ENCODE measurements around the gene TNFRSF6B.
A peak's percentile ranks its signal among the peaks of the same experiment; 100 is the strongest.
"Not testable (repeated sequence)": the region's sequence is repeated elsewhere in the genome, so short reads cannot be mapped to it uniquely, and the experiment has no call there.

The TNFRSF6B gene

DNA sequence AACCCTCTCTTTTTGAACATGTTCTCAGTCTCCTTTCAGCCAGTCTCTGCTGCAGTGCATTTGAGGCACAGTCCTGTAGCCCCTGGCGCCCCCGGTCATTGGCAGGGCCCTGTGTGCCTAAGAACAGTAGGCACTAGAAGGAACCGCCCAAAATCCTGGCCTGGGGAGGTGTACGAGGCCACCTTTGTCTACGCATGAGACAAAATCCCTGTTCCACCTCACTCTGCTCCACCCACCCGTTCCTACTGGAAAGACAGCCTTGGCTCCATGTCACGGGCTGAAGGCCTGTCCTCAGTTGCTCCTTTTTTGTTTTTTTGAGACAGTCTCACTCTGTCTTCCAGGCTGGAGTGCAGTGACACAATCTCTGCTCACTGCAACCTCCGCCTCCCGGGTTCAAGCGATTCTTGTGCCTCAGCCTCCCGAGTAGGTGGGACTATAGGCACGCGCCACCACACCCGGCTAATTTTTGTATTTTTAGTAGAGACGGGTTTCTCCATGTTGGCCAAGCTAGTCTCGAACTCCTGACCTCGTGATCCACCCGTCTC, 33.8 kb downstream of the TNFRSF6B start:
- H3K4me1 ChIP-seq (ENCODE audit: control insufficient read depth, insufficient read depth, low read length): not testable (repeated sequence)
- H3K36me3 ChIP-seq (ENCODE audit: control insufficient read depth, insufficient read depth, low read length): peaks cover 28% of the 10 kb centered on the region

DNA sequence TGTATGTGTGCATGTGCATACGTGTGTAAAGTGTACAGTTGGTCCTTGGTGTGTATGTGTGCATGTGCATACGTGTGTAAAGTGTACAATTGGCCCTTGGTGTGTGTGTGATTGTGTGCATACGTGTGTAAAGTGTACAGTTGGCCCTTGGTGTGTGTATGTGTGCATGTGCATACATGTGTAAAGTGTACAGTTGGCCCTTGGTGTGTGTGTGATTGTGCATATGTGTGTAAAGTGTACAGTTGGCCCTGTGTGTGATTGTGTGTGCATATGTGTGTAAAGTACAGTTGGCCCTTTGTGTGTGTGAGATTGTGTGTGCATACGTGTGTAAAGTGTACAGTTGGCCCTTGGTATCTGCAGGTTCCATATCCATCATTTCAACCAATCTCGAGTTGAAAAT, 35.0 kb downstream of the TNFRSF6B start:
- Histone ChIP-seq H3K4me1 (ENCODE audit: control insufficient read depth, insufficient read depth, low read length) (no peaks in the 10 kb centered on the region), H3K36me3 (ENCODE audit: control insufficient read depth, insufficient read depth, low read length) (peaks cover 38% of the 10 kb centered on the region), H3K9me3 (ENCODE audit: control insufficient read depth, insufficient read depth, low read length) (no peaks in the 10 kb centered on the region), H3K9ac (ENCODE audit: low read depth, low read length) (no peak overlapping the region), H3K27ac (ENCODE audit: low read depth, low read length) (no peak overlapping the region), H3K27me3 (ENCODE audit: control insufficient read depth, insufficient read depth, low read length) (no peaks in the 10 kb centered on the region), H3K4me3 (ENCODE audit: low read depth, low read length) (no peak overlapping the region)

More for the DNA sequence above, 33.8 kb downstream of the TNFRSF6B start:
- H3K4me3 ChIP-seq (ENCODE audit: low read depth, low read length); H3K27me3 ChIP-seq (ENCODE audit: control insufficient read depth, insufficient read depth, low read length); H3K9ac ChIP-seq (ENCODE audit: low read depth, low read length); H3K9me3 ChIP-seq (ENCODE audit: control insufficient read depth, insufficient read depth, low read length); H3K27ac ChIP-seq (ENCODE audit: low read depth, low read length): not testable (repeated sequence)

DNA sequence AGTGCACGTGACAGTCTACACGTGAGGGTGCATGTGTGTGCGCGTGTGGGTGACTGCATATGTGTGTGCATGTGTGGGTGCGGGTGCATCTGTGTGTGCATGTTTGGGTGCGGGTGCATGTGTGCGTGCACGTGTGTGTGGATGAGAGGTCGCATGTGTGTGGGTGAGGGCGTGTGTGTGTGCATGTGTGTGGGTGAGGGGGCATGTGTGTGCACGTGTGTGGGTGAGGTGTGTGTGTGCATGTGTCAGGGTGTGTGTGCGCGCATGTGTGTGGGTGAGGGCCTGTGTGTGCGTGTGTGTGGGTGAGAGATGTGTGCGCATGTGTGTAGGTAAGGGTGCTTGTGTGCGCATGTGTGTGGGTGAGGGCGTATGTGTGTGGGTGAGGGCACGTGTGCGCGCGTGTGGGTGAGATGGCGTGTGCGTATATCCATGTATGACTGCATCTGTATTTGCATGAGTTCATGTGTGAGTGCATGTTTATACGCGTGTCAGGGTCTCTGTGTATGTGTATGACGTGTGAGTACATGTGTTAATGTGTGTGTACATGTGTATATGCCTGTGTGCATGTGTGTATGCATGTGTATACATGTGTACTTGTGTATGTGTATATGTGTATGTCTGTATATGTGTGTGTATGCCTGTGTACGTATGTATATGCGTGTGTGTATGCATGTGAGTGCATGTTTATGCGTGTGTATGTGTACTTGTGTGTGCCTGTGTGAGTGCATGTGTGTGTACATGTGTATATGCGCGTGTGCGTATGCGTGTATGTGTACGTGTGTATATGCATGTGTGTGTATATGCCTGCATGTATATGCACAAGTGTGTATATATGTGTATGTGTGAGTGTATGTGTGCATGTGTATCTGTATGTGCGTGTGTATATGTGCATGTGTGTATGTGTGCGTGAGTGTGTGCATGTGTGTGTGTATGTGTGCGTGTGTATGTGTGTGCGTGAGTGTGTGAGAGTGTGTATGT, 36.0 kb downstream of the TNFRSF6B start:
- Histone ChIP-seq H3K36me3 (ENCODE audit: control insufficient read depth, insufficient read depth, low read length) (peaks cover 38% of the 10 kb centered on the region), H3K27me3 (ENCODE audit: control insufficient read depth, insufficient read depth, low read length) (no peaks in the 10 kb centered on the region), H3K27ac (ENCODE audit: low read depth, low read length) (no peak overlapping the region), H3K9me3 (ENCODE audit: control insufficient read depth, insufficient read depth, low read length) (no peaks in the 10 kb centered on the region), H3K4me3 (ENCODE audit: low read depth, low read length) (no peak overlapping the region), H3K9ac (ENCODE audit: low read depth, low read length) (no peak overlapping the region), H3K4me1 (ENCODE audit: control insufficient read depth, insufficient read depth, low read length) (no peaks in the 10 kb centered on the region; the same call in 1 of the 2 replicates)

DNA sequence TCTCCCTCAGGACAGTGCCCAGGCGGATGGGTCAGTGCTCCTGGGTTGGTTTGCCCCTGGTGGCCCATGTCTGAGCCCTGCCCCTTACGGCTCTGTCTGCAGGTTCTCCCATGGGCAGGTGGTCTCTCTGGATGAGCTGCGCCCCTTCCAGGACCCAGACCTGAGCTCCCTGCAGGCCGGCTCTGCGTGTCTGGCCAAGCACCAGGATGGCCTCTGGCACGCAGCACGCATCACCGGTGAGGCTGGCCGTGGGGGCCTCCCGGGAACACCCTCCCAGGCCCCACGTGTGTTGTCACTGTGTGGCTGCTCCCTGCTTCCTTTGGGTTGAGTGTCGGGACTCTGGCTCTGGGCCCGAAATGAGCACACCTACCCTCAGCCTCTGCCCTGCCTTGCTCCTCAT, 36.7 kb downstream of the TNFRSF6B start:
- Histone ChIP-seq H3K4me3 (ENCODE audit: low read depth, low read length) (no peak overlapping the region), H3K36me3 (ENCODE audit: control insufficient read depth, insufficient read depth, low read length) (peaks cover 38% of the 10 kb centered on the region), H3K27ac (ENCODE audit: low read depth, low read length) (no peak overlapping the region)

DNA sequence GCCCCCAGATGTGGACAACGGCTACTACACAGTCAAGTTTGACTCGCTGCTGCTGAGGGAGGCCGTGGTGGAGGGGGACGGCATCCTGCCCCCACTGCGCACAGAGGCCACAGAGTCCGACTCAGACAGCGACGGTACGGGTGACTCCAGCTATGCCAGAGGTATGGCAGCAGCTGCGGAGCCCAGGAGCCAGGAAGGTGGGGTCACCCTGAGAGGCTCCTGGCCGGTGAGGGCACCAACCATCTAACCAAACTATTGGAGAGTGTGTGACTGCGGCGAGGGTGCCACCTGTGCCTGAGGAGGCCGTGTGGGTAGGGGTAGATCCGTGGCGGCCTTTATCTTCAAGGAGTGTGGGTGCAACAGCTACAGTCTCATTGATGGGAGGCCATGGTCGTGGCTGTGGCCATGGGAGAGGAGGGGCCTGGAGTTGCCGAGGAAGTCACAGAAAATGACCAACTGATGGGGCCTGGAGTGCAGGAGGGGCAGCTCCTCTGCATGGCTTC, 37.2 kb downstream of the TNFRSF6B start:
- no peak overlapping the region for H3K27ac ChIP-seq (ENCODE audit: low read depth, low read length)
- H3K4me1 ChIP-seq (ENCODE audit: control insufficient read depth, insufficient read depth, low read length): peaks cover 5% of the 10 kb centered on the region; the same call in 1 of the 2 replicates
- H3K36me3 ChIP-seq (ENCODE audit: control insufficient read depth, insufficient read depth, low read length): peaks cover 38% of the 10 kb centered on the region

More for the DNA sequence above, 36.7 kb downstream of the TNFRSF6B start:
- Histone ChIP-seq H3K4me1 (ENCODE audit: control insufficient read depth, insufficient read depth, low read length) (no peaks in the 10 kb centered on the region; the same call in 1 of the 2 replicates), H3K9ac (ENCODE audit: low read depth, low read length) (no peak overlapping the region), H3K9me3 (ENCODE audit: control insufficient read depth, insufficient read depth, low read length) (no peaks in the 10 kb centered on the region), H3K27me3 (ENCODE audit: control insufficient read depth, insufficient read depth, low read length) (no peaks in the 10 kb centered on the region)

DNA sequence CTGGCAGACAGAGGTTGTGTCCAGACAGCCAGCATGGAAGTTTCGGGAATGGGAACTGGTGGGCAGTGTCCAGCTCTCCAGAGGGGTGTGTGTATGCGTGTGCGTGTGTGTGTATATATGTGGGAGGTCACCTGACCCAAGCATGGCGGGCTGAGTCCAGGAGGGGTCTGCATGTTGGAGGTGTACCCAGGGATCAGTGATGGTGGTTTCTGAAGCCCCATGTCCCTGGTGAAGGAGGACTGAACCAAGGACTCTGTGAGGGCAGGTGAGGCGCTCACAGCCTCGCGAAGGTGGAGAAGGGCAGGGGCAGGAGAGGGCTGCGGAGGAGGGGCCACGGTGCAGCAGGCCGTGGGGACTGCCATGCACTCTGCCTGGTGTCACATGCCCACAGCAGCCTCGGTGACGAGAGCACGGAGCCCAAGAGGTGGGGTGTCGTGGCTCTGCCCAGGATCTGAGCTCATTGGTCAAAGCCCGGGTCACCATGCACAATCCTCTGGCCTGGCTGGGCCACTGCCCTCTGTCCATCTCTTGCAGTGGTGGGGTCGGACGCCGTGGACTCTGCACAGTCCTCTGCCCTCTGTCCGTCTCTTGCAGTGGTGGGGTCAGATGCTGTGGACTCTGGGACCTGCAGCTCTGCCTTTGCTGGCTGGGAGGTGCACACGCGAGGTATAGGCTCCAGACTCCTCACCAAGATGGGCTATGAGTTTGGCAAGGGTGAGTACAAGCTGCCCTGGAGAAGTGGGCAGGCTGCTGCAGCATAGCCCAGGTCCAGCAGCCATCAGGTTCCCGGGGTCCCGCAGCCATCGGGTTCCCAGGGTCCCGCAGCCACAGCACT, 37.9 kb downstream of the TNFRSF6B start:
- peaks cover 38% of the 10 kb centered on the region for H3K36me3 ChIP-seq (ENCODE audit: control insufficient read depth, insufficient read depth, low read length)
- no peak overlapping the region for H3K27ac ChIP-seq (ENCODE audit: low read depth, low read length)
- H3K9me3 ChIP-seq (ENCODE audit: control insufficient read depth, insufficient read depth, low read length): no peaks in the 10 kb centered on the region
- no peak overlapping the region for H3K9ac ChIP-seq (ENCODE audit: low read depth, low read length)
- H3K4me3 ChIP-seq (ENCODE audit: low read depth, low read length): no peak overlapping the region
- H3K4me1 ChIP-seq (ENCODE audit: control insufficient read depth, insufficient read depth, low read length): peaks cover 6% of the 10 kb centered on the region; the same call in 1 of the 2 replicates
- no peaks in the 10 kb centered on the region for H3K27me3 ChIP-seq (ENCODE audit: control insufficient read depth, insufficient read depth, low read length)

More for the DNA sequence above, 37.2 kb downstream of the TNFRSF6B start:
- Histone ChIP-seq H3K4me3 (ENCODE audit: low read depth, low read length) (no peak overlapping the region), H3K9me3 (ENCODE audit: control insufficient read depth, insufficient read depth, low read length) (no peaks in the 10 kb centered on the region), H3K27me3 (ENCODE audit: control insufficient read depth, insufficient read depth, low read length) (no peaks in the 10 kb centered on the region), H3K9ac (ENCODE audit: low read depth, low read length) (no peak overlapping the region)

DNA sequence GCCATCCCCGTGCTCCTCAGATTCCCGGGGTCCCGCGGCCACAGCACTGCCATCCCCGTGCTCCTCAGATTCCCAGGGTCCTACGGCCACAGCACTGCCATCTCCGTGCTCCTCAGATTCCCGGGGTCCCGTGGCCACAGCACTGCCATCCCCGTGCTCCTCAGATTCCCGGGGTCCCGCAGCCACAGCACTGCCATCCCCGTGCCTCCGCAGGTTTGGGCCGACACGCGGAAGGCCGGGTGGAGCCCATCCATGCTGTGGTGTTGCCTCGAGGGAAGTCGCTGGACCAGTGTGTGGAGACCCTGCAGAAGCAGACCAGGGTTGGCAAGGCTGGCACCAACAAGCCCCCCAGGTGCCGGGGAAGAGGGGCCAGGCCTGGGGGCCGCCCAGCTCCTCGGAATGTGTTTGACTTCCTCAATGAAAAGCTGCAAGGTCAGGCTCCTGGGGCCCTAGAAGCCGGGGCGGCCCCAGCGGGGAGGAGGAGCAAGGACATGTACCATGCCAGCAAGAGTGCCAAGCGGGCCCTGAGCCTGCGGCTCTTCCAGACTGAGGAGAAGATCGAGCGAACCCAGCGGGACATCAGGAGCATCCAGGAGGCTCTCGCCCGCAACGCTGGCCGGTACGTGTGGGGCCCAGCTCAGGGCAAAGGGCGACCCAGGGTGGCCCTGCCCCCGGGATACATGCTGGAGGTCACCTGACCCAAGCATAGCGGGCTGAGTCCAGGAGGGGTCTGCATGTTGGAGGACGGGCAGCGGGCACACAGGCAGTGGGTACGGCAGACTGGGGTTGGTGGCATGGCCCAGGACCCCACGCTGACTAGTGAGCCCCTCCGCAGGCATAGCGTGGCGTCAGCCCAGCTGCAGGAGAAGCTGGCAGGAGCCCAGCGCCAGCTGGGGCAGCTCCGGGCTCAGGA, 38.8 kb downstream of the TNFRSF6B start:
- Histone ChIP-seq H3K27me3 (ENCODE audit: control insufficient read depth, insufficient read depth, low read length) (no peaks in the 10 kb centered on the region), H3K4me1 (ENCODE audit: control insufficient read depth, insufficient read depth, low read length) (peaks cover 6% of the 10 kb centered on the region; the same call in 1 of the 2 replicates), H3K9ac (ENCODE audit: low read depth, low read length) (no peak overlapping the region), H3K27ac (ENCODE audit: low read depth, low read length) (no peak overlapping the region), H3K4me3 (ENCODE audit: low read depth, low read length) (no peak overlapping the region), H3K9me3 (ENCODE audit: control insufficient read depth, insufficient read depth, low read length) (no peaks in the 10 kb centered on the region), H3K36me3 (ENCODE audit: control insufficient read depth, insufficient read depth, low read length) (peaks cover 33% of the 10 kb centered on the region)

DNA sequence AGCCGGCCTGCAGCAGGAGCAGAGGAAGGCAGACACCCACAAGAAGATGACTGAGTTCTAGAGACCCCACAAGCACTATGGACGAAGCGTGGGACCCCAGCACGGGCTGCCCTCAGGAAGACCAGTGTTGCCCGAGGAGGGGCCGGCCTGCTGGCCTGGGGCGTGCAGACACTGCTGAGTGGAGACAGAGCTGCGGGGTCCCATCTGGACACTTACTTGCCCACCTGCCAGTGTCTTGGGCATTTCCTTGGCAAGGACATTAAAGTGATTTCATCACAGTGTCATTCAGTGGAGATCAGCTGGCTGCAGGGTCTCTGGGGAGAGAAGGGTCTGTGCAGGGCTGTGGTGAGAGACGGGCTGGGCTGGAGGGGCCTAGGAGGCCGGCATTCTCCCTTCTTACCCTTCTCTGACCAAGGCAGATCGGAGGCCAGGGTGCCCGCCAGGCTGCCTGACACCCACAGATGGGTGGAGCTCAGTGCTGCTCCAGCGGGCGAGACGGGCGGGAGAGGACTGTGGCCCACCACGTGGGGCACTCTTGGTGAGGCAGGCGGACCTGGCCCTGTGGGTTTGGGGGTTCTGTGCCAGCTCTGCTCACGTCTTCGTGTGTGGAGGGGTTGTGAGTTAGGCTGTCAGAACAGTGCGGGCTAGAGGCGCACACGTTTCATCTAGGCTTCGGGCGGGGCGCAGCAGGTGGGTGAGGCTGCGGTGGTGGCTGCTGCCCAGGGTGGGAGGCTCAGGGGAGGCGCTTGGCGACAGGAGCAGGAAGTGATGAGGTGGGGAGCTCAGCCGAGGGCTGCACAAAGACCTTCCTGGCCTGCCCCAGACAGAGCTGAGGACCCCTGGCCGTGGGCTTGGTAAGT, 39.6 kb downstream of the TNFRSF6B start, which contains the start of gene LIME1:
TSS of gene LIME1 (plus strand) at position 806 of the 860 bp plus-strand sequence. CDS start 886 bp downstream, outside the sequence.
- Histone ChIP-seq H3K27me3 (ENCODE audit: control insufficient read depth, insufficient read depth, low read length) (no peaks in the 10 kb centered on the region), H3K36me3 (ENCODE audit: control insufficient read depth, insufficient read depth, low read length) (peaks cover 33% of the 10 kb centered on the region), H3K27ac (ENCODE audit: low read depth, low read length) (no peak within 1 kb of the TSS), H3K4me1 (ENCODE audit: control insufficient read depth, insufficient read depth, low read length) (peaks cover 8% of the 10 kb centered on the region; the same call in 1 of the 2 replicates), H3K9me3 (ENCODE audit: control insufficient read depth, insufficient read depth, low read length) (no peaks in the 10 kb centered on the region), H3K4me3 (ENCODE audit: low read depth, low read length) (peak within 1 kb of the TSS; percentile 50; the same call in 1 of the 2 replicates), H3K9ac (ENCODE audit: low read depth, low read length) (no peak within 1 kb of the TSS)

DNA sequence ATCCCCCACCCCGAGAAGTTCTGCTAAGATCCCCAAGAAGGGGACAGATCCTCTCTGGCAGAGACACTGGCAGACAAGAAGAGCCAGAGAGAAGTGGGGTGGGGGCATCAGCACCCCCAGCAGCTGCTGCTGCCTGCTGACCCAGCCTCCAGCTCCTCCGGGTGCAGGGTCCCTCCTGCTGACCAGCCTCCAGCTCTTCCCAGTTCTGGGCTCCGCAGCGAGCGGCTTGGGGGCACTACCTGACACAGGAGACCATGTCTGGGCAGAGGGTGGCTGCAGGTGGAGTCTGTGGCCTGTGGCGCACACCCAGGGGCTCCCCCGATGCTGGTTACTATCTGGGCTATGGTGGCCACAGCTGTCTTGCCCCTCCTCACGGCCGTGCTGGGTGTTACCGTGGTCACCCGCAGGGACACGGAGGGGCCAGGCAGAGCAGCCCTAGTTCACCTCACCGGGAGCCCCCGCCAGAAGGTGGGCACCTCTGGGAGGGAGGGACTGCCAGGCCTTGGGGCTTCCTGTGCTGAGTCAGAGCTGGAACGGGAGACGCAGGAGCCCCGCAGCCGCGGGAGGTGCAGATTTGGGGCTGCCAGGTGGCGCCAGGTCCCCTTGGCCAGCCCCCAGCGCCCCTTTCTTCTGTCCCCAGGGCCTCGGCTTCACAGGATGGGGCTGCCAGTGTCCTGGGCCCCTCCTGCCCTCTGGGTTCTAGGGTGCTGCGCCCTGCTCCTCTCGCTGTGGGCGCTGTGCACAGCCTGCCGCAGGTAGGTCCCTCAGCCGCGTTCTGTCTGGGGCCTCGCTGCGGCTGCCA, 40.6 kb downstream of the TNFRSF6B start:
- H3K36me3 ChIP-seq (ENCODE audit: control insufficient read depth, insufficient read depth, low read length): peaks cover 39% of the 10 kb centered on the region
- peaks cover 13% of the 10 kb centered on the region; the same call in 1 of the 2 replicates for H3K4me1 ChIP-seq (ENCODE audit: control insufficient read depth, insufficient read depth, low read length)
- peak overlapping the region; percentile 50; the same call in 1 of the 2 replicates for H3K4me3 ChIP-seq (ENCODE audit: low read depth, low read length)
- no peak overlapping the region for H3K27ac ChIP-seq (ENCODE audit: low read depth, low read length)
- no peaks in the 10 kb centered on the region for H3K9me3 ChIP-seq (ENCODE audit: control insufficient read depth, insufficient read depth, low read length)
- no peak overlapping the region for H3K9ac ChIP-seq (ENCODE audit: low read depth, low read length)
- H3K27me3 ChIP-seq (ENCODE audit: control insufficient read depth, insufficient read depth, low read length): no peaks in the 10 kb centered on the region
